HUES48 (cell line): Measurements from ENCODE around the gene CYB5R4.

ENCODE experiments used
- H3K27ac ChIP-seq: one replicate; pipeline ENCODE4 v1.7.0; 2013; ENCODE audit warnings: low read depth, low read length, inconsistent platforms
- H3K27me3 ChIP-seq: 2 replicates; pipeline ENCODE4 v1.6.1; 2013; ENCODE audit warnings: mild to moderate bottlenecking, low read length; ENCODE audit not compliant: control insufficient read depth, insufficient read depth
- H3K36me3 ChIP-seq: 2 replicates; pipeline ENCODE4 v1.6.1; 2013; ENCODE audit warnings: low read length; ENCODE audit not compliant: control insufficient read depth, insufficient read depth
- H3K4me1 ChIP-seq: 2 replicates; pipeline ENCODE4 v1.6.1; 2013; ENCODE audit warnings: mild to moderate bottlenecking, low read length; ENCODE audit not compliant: control insufficient read depth, insufficient read depth
- H3K4me3 ChIP-seq: 2 replicates; pipeline ENCODE4 v1.5.1; 2013; ENCODE audit warnings: mild to moderate bottlenecking, low read depth, low read length
- H3K9ac ChIP-seq: 2 replicates; pipeline ENCODE4 v1.6.1; 2013; ENCODE audit warnings: mild to moderate bottlenecking, low read depth, low read length, moderate library complexity
- H3K9me3 ChIP-seq: 2 replicates; pipeline ENCODE4 v1.6.1; 2013; ENCODE audit warnings: low read length; ENCODE audit not compliant: control insufficient read depth, insufficient read depth

The CYB5R4 gene

DNA sequence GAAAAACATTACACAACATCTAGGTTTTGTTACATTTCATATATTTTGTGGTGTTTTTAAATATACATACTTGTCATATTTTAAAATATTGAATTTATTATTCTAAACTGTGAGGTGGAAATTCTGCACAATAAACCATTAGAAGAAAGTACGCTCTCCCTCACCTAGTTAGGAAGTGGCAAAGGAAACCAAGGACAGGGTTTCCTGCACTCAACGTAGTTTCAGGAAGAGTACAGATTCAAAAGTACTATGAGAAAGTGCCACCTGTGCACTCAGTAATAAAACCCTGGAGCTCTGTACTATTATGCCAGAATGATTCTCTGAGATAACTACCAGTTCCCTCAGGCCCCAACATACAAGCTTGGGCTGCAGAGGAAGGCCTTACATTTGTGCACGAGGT is 119.5 kb downstream of the CYB5R4 start:
- Histone ChIP-seq H3K4me1 (peaks cover 42% of the 10 kb centered on the region), H3K36me3 (no peaks in the 10 kb centered on the region), H3K27me3 (no peaks in the 10 kb centered on the region), H3K9me3 (no peaks in the 10 kb centered on the region), H3K9ac (no peak overlapping the region), H3K27ac (no peak overlapping the region), H3K4me3 (no peak overlapping the region)

DNA sequence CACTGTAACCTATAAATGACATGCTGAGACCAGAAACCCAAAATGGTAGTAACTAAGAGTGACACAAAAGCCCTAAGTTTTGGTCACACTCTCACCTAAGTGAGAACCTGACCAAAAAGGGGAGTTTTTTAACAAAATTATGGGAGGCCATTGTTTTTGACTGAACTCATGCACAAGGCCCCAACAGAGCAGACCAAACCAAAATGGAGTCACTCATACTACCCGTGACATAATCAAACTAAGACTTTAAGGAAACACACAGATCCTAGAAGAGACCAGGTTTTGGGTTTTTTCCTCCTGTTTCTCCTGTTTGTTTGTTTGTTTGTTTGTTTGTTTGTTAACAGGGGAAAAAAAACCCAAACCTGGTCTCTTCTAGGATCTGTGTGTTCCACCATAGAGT is 124.9 kb downstream of the CYB5R4 start:
- no peak overlapping the region for H3K9ac ChIP-seq
- H3K4me3 ChIP-seq = no peak overlapping the region
- H3K27me3 ChIP-seq = no peaks in the 10 kb centered on the region
- H3K9me3 ChIP-seq = no peaks in the 10 kb centered on the region
- no peaks in the 10 kb centered on the region for H3K4me1 ChIP-seq
- H3K27ac ChIP-seq = no peak overlapping the region
- no peaks in the 10 kb centered on the region for H3K36me3 ChIP-seq

DNA sequence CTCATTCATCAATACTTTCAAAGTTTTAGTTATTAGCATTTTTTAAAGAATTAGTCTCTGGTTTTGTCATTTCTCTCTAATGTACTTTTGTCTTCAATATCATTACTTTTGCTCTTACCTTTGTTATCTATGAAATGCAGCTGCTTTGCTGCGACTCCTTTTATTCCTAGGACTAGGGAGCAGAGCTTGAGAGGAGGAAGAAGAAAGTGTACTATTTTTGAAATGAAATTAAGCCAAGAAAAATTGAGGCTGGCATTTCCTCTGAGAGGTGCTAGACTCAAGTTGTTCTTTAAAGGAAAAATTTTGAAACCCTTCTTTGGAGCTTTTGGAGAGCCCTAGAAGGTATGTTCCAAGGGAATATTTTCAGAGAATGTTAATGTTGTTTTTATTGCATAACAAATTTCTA is 125.8 kb downstream of the CYB5R4 start:
- H3K27me3 ChIP-seq = no peaks in the 10 kb centered on the region
- no peak overlapping the region for H3K27ac ChIP-seq
- no peaks in the 10 kb centered on the region for H3K9me3 ChIP-seq
- no peaks in the 10 kb centered on the region for H3K4me1 ChIP-seq
- H3K4me3 ChIP-seq = no peak overlapping the region
- no peak overlapping the region for H3K9ac ChIP-seq
- H3K36me3 ChIP-seq = no peaks in the 10 kb centered on the region

DNA sequence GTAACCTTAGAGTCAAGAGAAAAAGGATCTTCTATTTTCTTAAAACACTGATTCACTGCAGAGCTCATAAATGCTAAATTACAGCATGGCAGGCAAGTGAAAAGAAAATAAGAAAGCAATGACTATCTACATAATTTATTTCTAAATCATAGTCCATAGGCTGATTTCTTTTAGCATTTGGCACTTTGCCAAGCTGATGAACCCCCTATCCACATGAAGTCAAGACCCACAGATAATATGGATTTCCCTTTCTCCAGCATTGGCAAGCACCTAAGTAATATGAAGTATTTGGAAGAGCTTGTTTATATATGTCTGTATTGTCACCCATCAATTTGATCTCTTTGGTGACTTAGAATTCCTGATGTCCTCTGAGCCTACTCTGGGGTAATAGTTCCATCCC is 126.2 kb downstream of the CYB5R4 start:
- no peaks in the 10 kb centered on the region for H3K36me3 ChIP-seq
- H3K27me3 ChIP-seq = no peaks in the 10 kb centered on the region
- no peaks in the 10 kb centered on the region for H3K9me3 ChIP-seq
- no peak overlapping the region for H3K9ac ChIP-seq
- no peak overlapping the region for H3K4me3 ChIP-seq
- H3K4me1 ChIP-seq = no peaks in the 10 kb centered on the region
- H3K27ac ChIP-seq = no peak overlapping the region

DNA sequence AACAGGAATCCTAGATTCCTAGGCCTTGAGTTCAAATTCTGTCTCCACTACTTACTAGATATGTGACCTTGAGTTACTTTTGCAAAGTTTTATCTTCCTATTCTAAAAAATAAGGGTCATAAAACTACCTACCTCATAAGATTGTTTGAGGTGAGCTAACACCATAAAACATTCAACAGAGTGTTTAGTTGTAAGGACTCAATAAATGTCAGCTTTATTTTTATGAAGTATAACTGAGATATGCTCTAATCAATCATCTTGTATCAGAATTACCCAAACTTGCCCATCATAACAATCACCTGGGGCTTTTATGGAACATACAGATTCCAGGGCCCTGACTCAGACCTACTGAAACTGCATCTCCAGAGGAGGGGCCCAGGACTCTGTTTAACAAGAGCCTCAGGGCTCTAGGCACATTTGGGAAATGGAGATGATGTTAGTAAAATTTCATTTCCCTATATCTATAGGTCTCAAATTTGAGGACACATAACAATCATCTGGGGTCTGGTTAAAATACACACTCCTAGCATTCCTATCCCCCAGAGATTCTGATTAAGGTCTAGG is 138.6 kb downstream of the CYB5R4 start:
- no peak overlapping the region for H3K9ac ChIP-seq
- peaks cover 6% of the 10 kb centered on the region for H3K4me1 ChIP-seq

DNA sequence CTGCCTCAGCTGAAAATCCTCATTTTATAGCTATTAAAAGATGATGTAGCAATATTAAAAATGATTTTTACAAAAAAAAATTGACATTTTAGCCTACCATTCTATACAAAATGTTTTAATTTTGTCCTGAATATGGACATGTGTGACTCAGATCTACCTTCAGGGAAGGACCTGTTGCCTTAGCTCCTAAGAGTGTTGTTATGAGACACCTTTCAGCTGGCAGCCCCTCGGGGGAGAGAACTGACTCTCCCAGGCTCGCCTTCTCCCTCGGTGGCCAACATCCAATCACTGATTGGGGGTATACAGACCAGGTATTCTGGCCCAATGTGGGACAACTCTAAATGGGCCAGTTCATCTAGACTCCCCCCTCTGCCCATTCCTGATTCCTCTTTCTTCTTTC is 141.6 kb downstream of the CYB5R4 start:
- Histone ChIP-seq H3K27ac (no peak overlapping the region), H3K27me3 (no peaks in the 10 kb centered on the region), H3K4me1 (peaks cover 6% of the 10 kb centered on the region), H3K9me3 (0 out of 2 replicates have a peak, but pooled peaks cover 4% of the 10 kb centered on the region), H3K4me3 (no peak overlapping the region), H3K36me3 (no peaks in the 10 kb centered on the region), H3K9ac (no peak overlapping the region)

More for the DNA sequence above, 138.6 kb downstream of the CYB5R4 start:
- Histone ChIP-seq H3K27me3 (no peaks in the 10 kb centered on the region), H3K36me3 (no peaks in the 10 kb centered on the region), H3K27ac (no peak overlapping the region), H3K4me3 (no peak overlapping the region), H3K9me3 (0 out of 2 replicates have a peak, but pooled peaks cover 6% of the 10 kb centered on the region)

DNA sequence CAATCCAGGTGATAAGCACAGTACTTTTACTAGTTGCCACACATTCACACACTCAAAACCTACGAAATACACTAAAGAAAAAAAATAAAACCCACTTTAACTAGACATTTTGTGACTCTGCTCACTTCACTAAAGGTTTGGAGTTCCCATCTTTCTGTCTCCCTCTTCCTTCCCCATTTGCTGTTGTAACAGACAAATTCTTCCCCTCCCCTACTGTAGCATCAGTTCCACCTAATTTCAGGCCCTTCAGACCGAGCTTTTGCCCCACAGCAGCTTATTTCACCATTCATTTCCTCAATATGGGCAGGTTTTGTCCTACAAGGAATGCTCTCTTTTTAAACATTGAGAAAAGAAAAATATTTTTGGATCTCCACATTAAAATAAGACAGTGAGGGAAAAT is 142.7 kb downstream of the CYB5R4 start:
- H3K4me1 ChIP-seq = peaks cover 6% of the 10 kb centered on the region
- H3K4me3 ChIP-seq = no peak overlapping the region
- no peak overlapping the region for H3K9ac ChIP-seq
- no peak overlapping the region for H3K27ac ChIP-seq
- H3K36me3 ChIP-seq = no peaks in the 10 kb centered on the region
- H3K9me3 ChIP-seq = no peaks in the 10 kb centered on the region
- no peaks in the 10 kb centered on the region for H3K27me3 ChIP-seq

DNA sequence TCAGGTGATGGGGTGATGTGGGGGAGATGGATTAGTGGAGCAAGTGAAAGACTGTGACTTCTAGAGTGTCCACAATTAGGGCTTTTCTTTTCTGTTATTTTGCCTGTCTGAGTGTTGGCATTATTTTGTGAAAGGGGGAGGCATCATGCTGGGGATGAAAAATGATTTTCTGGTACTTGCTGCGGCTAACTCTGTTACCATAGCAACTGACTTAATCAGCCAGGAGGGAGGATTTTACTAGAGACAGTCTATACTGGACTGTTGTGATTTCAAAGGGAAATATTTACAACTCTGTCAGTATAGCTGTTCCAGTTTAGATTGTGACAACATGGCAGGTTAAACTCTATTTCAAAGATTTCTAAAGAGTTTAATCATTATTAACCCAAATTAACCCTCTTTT is 143.6 kb downstream of the CYB5R4 start:
- Histone ChIP-seq H3K4me1 (peaks cover 6% of the 10 kb centered on the region), H3K27me3 (no peaks in the 10 kb centered on the region), H3K9ac (no peak overlapping the region), H3K4me3 (no peak overlapping the region), H3K27ac (no peak overlapping the region), H3K9me3 (no peaks in the 10 kb centered on the region), H3K36me3 (no peaks in the 10 kb centered on the region)

DNA sequence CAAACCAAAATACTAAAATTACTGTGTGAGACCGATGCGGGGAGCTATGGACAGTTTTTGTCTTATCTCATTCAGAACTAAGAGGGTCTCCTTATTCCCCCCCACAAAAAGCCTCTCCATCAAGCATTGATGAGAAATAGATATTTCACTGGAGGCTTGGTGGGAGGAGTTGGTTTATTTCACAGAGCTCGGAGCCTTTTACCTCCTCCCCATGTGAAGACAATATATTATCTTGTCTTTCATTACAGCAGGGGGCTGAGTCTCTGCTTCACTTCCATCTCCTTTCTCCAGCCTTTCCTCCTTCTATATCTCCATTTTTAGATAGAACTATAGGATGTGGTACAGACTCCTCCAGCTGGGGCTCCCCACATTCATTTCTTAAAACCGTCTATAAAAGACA is 144.2 kb downstream of the CYB5R4 start:
- H3K9ac ChIP-seq = no peak overlapping the region
- H3K9me3 ChIP-seq = no peaks in the 10 kb centered on the region
- no peak overlapping the region for H3K4me3 ChIP-seq
- H3K4me1 ChIP-seq = peaks cover 6% of the 10 kb centered on the region
- no peaks in the 10 kb centered on the region for H3K36me3 ChIP-seq
- no peak overlapping the region for H3K27ac ChIP-seq
- no peaks in the 10 kb centered on the region for H3K27me3 ChIP-seq

DNA sequence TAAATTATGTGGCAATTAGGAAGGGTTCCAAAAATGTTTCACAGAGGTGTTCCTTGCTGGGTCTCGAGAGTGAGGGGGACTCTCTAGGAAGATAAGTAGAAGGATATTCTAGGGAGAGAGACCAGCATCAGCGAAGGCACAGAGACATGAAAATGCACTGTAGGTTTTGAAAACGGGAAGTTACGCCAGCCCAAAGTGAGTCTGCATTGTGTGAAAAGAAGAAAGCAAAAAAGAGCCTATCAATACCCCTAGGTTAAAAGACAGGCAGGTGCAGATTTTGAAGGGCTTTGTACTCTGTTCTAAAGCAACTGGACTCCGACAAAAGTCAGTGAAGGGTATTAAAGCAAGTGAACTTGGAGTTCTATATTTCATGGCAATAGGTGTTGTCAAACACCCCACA is 148.4 kb downstream of the CYB5R4 start:
- Histone ChIP-seq H3K36me3 (no peaks in the 10 kb centered on the region), H3K4me3 (no peak overlapping the region), H3K27me3 (no peaks in the 10 kb centered on the region), H3K9me3 (no peaks in the 10 kb centered on the region), H3K27ac (no peak overlapping the region), H3K4me1 (no peaks in the 10 kb centered on the region), H3K9ac (no peak overlapping the region)

DNA sequence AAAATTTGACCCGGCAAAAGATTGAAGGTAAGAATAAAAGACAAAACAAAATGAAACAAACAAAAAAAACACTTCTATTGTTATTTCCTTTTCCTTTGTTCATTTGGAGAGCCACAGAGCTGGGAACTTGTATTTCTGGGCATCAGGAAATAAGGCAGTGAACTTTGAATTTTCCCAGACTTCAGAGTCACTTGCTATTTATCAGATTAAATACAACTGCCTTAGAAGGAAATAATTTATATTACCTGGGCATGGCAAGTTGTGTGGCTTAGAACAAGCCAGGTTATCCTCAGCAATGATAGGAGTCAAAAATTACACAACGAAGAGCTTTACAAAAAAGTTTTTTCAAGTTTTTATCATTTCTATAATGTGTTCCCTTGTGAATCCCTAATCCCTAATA is 153.9 kb downstream of the CYB5R4 start:
- Histone ChIP-seq H3K27ac (no peak overlapping the region), H3K9me3 (no peaks in the 10 kb centered on the region), H3K4me3 (no peak overlapping the region), H3K27me3 (no peaks in the 10 kb centered on the region), H3K4me1 (0 out of 2 replicates have a peak, but pooled peaks cover 4% of the 10 kb centered on the region), H3K9ac (no peak overlapping the region), H3K36me3 (no peaks in the 10 kb centered on the region)

DNA sequence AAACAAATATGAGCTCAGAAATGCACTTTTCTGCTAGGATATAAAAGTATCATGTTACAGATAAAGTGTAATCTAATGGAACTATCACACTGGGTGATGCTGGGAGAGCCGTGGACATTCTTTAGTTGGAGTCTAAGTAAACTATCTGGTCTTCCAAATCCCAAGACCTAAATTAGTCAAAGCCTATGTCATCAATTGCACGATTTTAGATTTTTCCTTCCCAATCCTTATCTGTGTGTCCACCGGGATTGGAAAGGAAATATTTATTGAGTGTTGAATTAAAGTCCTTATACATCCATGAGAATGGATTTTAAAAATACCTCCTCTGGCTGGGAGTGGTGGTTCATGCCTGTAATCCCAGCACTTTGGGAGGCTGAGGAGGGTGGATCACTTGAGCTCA is 154.4 kb downstream of the CYB5R4 start:
- H3K4me3 ChIP-seq = no peak overlapping the region
- H3K9ac ChIP-seq = no peak overlapping the region
- H3K27ac ChIP-seq = no peak overlapping the region
- H3K9me3 ChIP-seq = no peaks in the 10 kb centered on the region
- no peaks in the 10 kb centered on the region for H3K36me3 ChIP-seq
- 0 out of 2 replicates have a peak, but pooled peaks cover 4% of the 10 kb centered on the region for H3K4me1 ChIP-seq
- H3K27me3 ChIP-seq = no peaks in the 10 kb centered on the region
